Transverse colon (tissue), 4 donors: ENCODE data around the gene TENT4B. TPM values are rescaled to one million over a fixed set of nuclear protein-coding genes. Genes with fewer than 3 reads are reported as not detected.

Experiments used
- DNase-seq: peaks from one replicate; pipeline ENCODE4 v3.0.0-alpha.2; 2019
- H3K27ac ChIP-seq, 4 donors: fragments of 200-600 bp; sonication (generic); 2 replicates each; pipeline ENCODE4 v1.5.1; 2016 to 2018; ENCODE audit warnings: inconsistent platforms in 4 of 4
- H3K27me3 ChIP-seq: fragments of 200-600 bp; sonication (generic); 2 replicates; pipeline ENCODE4 v1.5.1; 2017; ENCODE audit warnings: inconsistent platforms
- H3K36me3 ChIP-seq, 4 donors: fragments of 200-600 bp; sonication (generic); 2 replicates each; pipeline ENCODE4 v1.5.1; 2017 to 2019; ENCODE audit warnings: inconsistent platforms in 4 of 4
- H3K4me1 ChIP-seq, 4 donors: fragments of 200-600 bp; sonication (generic); 2 replicates each; pipeline ENCODE4 v1.5.1; 2017 to 2020; ENCODE audit warnings: inconsistent platforms in 4 of 4
- H3K4me3 ChIP-seq, 4 donors: fragments of 200-600 bp; sonication (generic); 1 replicate in 1 of 4; 2 replicates in 3 of 4; pipeline versions ENCODE4 v1.5.1 to v1.6.1; 2017 to 2019; ENCODE audit warnings: inconsistent platforms in 4 of 4
- H3K9me3 ChIP-seq, 2 donors: fragments of 200-600 bp; sonication (generic); 2 replicates each; pipeline ENCODE4 v1.5.1; 2017 to 2019; ENCODE audit warnings: inconsistent platforms in 2 of 2
- CTCF ChIP-seq, 5 experiments: fragments of 200-600 bp in 3 of 5; fragments of 450-650 bp in 2 of 5; sonication (generic) in 3 of 5; IDR thresholded peaks; 1 replicate in 2 of 5; 2 replicates in 3 of 5; pipeline ENCODE4 v1.5.1; 2016 to 2017; ENCODE audit warnings: antibody characterized with exemption in 5 of 5, inconsistent platforms in 3 of 5, mild to moderate bottlenecking in 2 of 5, moderate library complexity in 1 of 5
- EP300 ChIP-seq: sonication (generic); formaldehyde crosslinking; IDR thresholded peaks from one replicate; pipeline ENCODE4 v1.6.1; 2017; ENCODE audit warnings: antibody characterized with exemption, low read depth
- POLR2A ChIP-seq: fragments of 450-650 bp; IDR thresholded peaks from one replicate; pipeline ENCODE4 v1.6.1; 2016; ENCODE audit warnings: antibody characterized with exemption, mild to moderate bottlenecking, moderate library complexity
- POLR2AphosphoS5 ChIP-seq, 3 donors: sonication (generic); formaldehyde crosslinking; IDR thresholded peaks; one replicate each; pipeline ENCODE4 v1.6.1; 2016; ENCODE audit warnings: antibody characterized with exemption in 3 of 3
- WGBS, 2 donors: methylation state at CpG; one replicate each; pipeline ENCODE4 v1.1.5; 2018; ENCODE audit warnings: low coverage in 1 of 2; 5-methylcytosine and 5-hydroxymethylcytosine counted together
- in situ Hi-C, 4 donors: fragments of 200-750 bp; cut with MboI; loops; one replicate each; pipeline versions ENCODE4 v1.15.0 to v1.15.1; 2017; ENCODE audit warnings: low sequenced_read_pairs in 3 of 4, low pct_ligation_motif_present in 1 of 4, low pct_unique_long_range_greater_than_20kb in 1 of 4
- intact Hi-C: fragments of 100-400 bp; cut with DNase I; formaldehyde crosslinking; loops from one replicate; pipeline ENCODE4 v1.15.1; 2023; ENCODE audit warnings: low total_unique reads
- total RNA-seq, 4 donors: library from RNA; depleted of rRNA; stranded (reverse); fragments of >200 nt; gene quantifications; one replicate each; pipeline ENCODE4 v1.1.0, GENCODE V29; 2016

Gene TENT4B
- total RNA-seq, 4 donors from 2014 or later: 8.2 to 18.0 (median 13.0) TPM

- no peak for DNase-seq
- TF ChIP-seq EP300 (no peak), POLR2A (no peak), POLR2AphosphoS5 (IDR thresholded peaks at IDR 0.05) (no peak), CTCF (IDR thresholded peaks at IDR 0.05) (no peak)
- WGBS, 2 donors: 83 to 88% methylated on average over 1 to 13 of the region's 13 CpGs
- Histone ChIP-seq H3K4me3 (no peak overlapping the region), H3K4me1 (peaks cover 6 to 28% (median 17%) of the 10 kb centered on the region in 4 donors), H3K27me3 (no peaks in the 10 kb centered on the region), H3K27ac (no peak overlapping the region), H3K36me3 (no peaks in the 10 kb centered on the region), H3K9me3 (no peaks in the 10 kb centered on the region)
- in situ Hi-C loops (loop anchor here in 3 of 4 donors (10.0 to 25.0 kb wide), 3 partner anchors 107 to 414 kb away; partner anchors contain the start of gene BRD7 (in 1 of the 3)), intact Hi-C loops (no loop called here)
These were observed 95.0 kb downstream of the TENT4B start for GRCh38 chr16:50247906-50248608.

DNA sequence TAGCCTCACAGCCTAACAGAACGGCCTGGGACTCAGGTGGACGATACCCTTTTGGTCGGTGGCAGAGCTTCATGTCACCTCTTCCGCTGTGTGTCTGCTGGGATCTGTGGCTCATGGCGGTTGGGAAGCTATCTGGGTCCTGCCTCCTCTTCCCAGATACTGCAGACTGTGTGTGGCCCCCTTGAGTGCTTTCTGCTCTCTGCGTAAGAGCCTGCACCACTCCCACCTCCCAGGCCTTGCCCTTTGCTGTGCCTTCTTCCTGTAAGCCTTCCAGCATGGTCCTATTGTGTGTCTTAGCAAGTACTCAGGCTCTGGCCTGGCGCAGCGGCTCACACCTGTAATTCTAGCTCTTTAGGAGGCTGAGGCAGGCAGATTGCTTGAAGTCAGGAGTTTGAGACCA is 95.7 kb downstream of the TENT4B start:
- Histone ChIP-seq H3K27me3 (no peaks in the 10 kb centered on the region), H3K4me1 (peaks cover 5 to 28% (median 17%) of the 10 kb centered on the region in 4 donors), H3K9me3 (no peaks in the 10 kb centered on the region), H3K27ac (no peak overlapping the region), H3K4me3 (no peak overlapping the region), H3K36me3 (no peaks in the 10 kb centered on the region)
- TF ChIP-seq POLR2AphosphoS5 (IDR thresholded peaks at IDR 0.05): no peak
- no peak for TF ChIP-seq CTCF (IDR thresholded peaks at IDR 0.05)
- TF ChIP-seq EP300: no peak
- no peak for TF ChIP-seq POLR2A
- intact Hi-C loops (no loop called here), in situ Hi-C loops (loop anchor here in 3 of 4 donors (10.0 to 25.0 kb wide), 3 partner anchors 106 to 413 kb away; partner anchors contain the start of gene BRD7 (in 1 of the 3))
- no peak for DNase-seq
- 97% methylated on average over 8 of the region's 8 CpGs; no CpG with 5 or more reads in 1 of the 2 donors for WGBS, 2 donors

DNA sequence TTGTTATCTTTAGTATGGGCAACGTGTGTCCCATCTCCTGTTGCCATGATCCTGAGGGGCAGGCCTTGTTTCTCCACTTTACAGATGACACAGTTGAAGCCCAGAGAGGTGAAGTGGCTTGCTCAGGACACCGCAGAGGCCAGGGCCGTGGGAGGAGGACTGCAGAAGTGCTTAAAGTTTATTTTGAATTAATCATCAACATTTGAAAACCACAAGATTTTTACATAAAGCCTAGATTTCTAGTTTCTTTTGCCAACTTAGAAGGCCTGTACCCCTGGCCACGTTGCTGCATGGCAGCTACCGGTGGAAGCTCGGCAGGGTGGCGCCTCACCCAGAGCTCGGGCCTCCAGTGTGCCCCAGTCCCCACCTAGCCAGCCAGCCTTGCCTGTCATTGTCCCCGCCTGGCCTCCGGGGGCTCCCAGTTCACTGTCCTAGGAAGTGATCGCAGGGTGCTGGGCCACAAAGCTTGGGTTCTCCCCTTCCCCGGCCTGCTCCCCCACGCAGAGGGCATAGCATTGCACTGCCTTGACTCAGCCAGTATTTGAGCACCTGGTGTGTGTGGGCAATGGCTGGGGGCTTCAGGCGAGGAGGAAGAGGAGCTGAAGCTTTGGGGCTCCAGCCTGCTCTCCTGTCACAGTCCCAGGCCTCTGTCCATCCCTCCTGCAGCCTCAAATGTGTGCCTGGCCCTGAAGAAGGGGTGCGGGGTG is 98.4 kb downstream of the TENT4B start:
- no peak for DNase-seq
- H3K36me3 ChIP-seq: no peaks in the 10 kb centered on the region
- no peaks in the 10 kb centered on the region for H3K9me3 ChIP-seq
- WGBS, 2 donors: 77 to 78% methylated on average over 3 to 14 of the region's 15 CpGs
- TF ChIP-seq POLR2A (no peak), CTCF (IDR thresholded peaks at IDR 0.05) (no peak), EP300 (no peak), POLR2AphosphoS5 (IDR thresholded peaks at IDR 0.05) (no peak)
- intact Hi-C loops: no loop called here
- H3K4me3 ChIP-seq: no peak overlapping the region
- H3K4me1 ChIP-seq: peaks cover 0 to 13% (median 2%) of the 10 kb centered on the region in 4 donors
- no peaks in the 10 kb centered on the region for H3K27me3 ChIP-seq
- in situ Hi-C loops: no loop called here
- peak overlapping the region in 1 of 4 donors; percentile 19 for H3K27ac ChIP-seq

GRCh38 chr16:50252082-50252611 is 99.0 kb downstream of the TENT4B start:
- no peak overlapping the region for H3K4me3 ChIP-seq
- no peaks in the 10 kb centered on the region for H3K36me3 ChIP-seq
- TF ChIP-seq POLR2A (no peak), CTCF (IDR thresholded peaks at IDR 0.05) (no peak), EP300 (no peak), POLR2AphosphoS5 (IDR thresholded peaks at IDR 0.05) (no peak)
- peaks cover 0 to 6% (median 0%) of the 10 kb centered on the region in 4 donors for H3K4me1 ChIP-seq
- in situ Hi-C loops (no loop called here), intact Hi-C loops (no loop called here)
- WGBS, 2 donors: 67 to 90% methylated on average over 1 to 8 of the region's 9 CpGs
- H3K27me3 ChIP-seq: no peaks in the 10 kb centered on the region
- no peak for DNase-seq
- H3K9me3 ChIP-seq: no peaks in the 10 kb centered on the region
- H3K27ac ChIP-seq: no peak overlapping the region
